Fibroblast of the aortic adventitia (primary cell): ENCODE results near the gene IZUMO2. TPM values are rescaled to one million over a fixed set of nuclear protein-coding genes. Genes with fewer than 3 reads are reported as not detected.

Experiments used
- DNase-seq: peaks from one replicate; pipeline ENCODE4 v3.0.0-alpha.2; 2010; ENCODE audit warnings: low read depth
- H3K4me3 ChIP-seq: 2 replicates; pipeline ENCODE4 v1.5.1; 2011; ENCODE audit warnings: low read depth, mild to moderate bottlenecking, control low read depth, low read length, moderate library complexity
- total RNA-seq: library from RNA; depleted of rRNA; stranded (reverse); fragments of >200 nt; gene quantifications from 2 replicates; pipeline ENCODE4 v1.2.3, GENCODE V29; 2012; ENCODE audit warnings: low replicate concordance
- TF ChIP-seq, protein P1 (sequence below): IDR thresholded peaks from 2 replicates; pipeline ENCODE4 v1.5.1; 2011; ENCODE audit warnings: mild to moderate bottlenecking, low read length, control low read depth, inconsistent platforms; ENCODE audit not compliant: insufficient read depth

IZUMO2 gene
- total RNA-seq, 1 donor = not detected

DNA sequence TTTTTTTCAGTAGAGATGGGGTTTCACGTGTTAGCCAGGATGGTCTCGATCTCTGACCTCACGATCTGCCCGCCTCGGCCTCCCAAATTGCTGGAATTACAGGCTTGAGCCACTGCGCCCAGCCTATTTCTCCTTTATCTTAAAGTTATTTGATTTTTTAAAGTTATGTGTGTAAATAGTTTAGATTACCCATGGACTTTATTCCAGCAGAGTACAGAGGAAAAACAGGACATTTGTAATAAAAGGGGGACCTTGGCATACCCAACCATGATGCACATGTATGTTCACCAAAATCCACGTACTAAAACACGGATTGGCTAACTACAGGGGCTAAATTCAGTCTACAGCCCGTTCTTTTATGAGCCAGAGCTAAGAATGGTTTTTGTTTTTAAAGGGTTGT lies 13.7 kb upstream of the IZUMO2 start:
- DNase-seq = no peak
- no peak overlapping the region for H3K4me3 ChIP-seq
- TF ChIP-seq, protein P1, sequence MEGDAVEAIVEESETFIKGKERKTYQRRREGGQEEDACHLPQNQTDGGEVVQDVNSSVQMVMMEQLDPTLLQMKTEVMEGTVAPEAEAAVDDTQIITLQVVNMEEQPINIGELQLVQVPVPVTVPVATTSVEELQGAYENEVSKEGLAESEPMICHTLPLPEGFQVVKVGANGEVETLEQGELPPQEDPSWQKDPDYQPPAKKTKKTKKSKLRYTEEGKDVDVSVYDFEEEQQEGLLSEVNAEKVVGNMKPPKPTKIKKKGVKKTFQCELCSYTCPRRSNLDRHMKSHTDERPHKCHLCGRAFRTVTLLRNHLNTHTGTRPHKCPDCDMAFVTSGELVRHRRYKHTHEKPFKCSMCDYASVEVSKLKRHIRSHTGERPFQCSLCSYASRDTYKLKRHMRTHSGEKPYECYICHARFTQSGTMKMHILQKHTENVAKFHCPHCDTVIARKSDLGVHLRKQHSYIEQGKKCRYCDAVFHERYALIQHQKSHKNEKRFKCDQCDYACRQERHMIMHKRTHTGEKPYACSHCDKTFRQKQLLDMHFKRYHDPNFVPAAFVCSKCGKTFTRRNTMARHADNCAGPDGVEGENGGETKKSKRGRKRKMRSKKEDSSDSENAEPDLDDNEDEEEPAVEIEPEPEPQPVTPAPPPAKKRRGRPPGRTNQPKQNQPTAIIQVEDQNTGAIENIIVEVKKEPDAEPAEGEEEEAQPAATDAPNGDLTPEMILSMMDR = no peak

DNA sequence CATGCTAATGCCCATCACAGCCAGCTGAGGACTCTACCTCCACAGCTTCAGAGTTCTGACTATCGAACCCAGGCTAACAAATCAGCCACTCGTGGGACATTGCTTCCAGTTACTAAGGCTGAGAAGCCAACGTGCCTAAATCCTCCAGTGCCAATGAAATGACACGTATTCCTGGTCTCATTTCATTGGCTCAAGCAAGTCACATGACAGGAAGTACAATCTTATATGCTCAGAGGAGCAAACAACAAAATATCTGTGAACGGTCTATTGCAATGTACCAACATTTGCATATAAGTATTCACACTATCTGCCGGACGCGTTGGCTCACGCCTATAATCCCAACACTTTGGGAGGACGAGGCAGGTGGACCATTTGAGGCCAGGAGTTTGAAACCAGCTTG lies 12.8 kb upstream of the IZUMO2 start:
- no peak overlapping the region for H3K4me3 ChIP-seq
- no peak for DNase-seq
- TF ChIP-seq, protein P1 = no peak

DNA sequence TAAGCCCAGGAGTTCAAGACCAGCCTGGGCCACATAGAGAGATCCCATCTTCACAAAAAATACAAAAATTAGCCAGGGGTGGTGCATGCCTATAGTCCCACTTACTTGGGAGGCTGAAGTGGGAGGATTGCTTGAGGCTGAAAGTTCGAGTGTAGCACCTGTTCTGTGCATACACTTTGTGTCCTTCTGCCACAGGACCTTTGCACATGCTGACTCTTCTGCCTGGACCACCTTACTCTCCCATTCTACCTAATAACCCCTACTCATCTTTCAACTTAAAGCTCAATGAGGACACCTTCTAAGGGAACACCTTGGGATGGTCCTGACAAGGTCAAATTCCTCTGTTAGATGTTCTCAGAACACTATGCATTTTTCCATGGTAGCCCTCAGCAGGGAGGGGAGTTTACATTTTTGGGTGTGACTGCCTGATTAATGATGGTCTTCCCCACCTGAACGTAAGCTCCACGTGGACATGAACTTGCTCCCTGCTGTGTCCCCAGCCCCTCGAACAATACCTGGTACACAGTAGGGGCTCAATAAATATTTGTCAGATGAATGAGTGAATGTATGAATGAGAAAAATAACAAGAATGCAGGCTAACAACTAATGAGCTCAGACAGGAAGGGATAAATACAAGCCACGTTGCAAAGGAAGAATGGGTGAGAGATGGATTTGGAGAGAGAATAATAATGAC lies 11.2 kb upstream of the IZUMO2 start:
- TF ChIP-seq, protein P1 = no peak
- no peak overlapping the region for H3K4me3 ChIP-seq
- no peak for DNase-seq

DNA sequence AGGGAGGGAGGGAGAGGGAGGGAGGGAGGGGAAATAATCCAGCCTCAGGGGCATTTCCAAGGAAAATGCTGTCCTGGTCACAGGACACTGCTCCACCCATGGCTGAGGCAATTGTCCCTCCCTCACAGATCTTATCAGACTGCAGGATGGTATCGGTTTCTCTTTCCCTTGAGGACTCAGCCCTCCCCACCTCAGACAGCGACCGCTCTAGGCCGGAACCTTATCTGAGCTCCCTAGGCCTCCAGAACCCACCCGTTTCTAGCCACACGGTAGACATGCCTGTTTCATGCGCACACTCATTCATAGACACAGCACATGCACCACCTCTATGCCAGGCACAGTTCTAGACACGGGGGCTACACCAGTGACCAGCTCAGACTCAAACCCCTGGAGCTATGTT lies 10.0 kb upstream of the IZUMO2 start:
- no peak overlapping the region for H3K4me3 ChIP-seq
- no peak for DNase-seq
- TF ChIP-seq, protein P1 = no peak

DNA sequence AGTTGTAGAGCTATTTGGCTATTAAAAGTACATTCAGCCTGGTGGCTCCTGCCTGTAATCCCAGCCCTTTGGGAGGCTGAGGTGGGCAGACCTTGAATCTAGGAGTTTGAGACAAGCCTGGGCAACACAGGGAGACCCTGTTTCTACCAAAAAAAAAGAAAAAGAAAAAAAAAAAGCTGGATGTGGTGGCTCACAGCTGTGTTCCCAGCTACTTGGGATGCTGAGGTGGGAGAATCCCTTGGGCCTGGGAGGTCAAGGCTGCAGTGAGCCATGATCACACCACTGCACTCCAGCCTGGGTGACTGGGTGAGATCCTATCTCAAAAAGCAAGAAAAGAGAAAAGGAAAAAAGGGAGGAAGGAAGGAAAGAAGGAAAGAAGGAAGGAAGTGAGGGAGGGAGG lies 9.6 kb upstream of the IZUMO2 start:
- no peak for DNase-seq
- no peak overlapping the region for H3K4me3 ChIP-seq
- TF ChIP-seq, protein P1 = no peak

DNA sequence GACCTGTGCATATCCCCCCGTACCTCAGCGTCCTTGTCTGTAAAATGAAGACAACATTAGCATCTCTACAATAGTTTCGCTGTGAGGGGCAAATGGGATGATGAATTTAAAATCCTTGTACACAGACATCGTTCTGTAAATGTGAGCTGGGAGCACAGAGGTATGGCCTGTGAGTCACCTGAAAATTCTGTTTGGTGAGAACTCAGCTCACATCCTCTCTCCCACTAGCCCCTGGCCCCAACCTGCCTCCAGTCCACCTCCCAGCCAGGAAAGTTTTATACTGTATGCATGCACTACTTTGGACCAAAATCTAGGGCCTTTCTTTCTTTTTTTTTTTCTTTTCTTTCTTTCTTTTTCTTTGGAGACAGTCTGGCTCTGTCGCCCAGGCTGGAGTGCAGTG lies 8.7 kb upstream of the IZUMO2 start:
- TF ChIP-seq, protein P1 = no peak
- H3K4me3 ChIP-seq = no peak overlapping the region
- DNase-seq = no peak

DNA sequence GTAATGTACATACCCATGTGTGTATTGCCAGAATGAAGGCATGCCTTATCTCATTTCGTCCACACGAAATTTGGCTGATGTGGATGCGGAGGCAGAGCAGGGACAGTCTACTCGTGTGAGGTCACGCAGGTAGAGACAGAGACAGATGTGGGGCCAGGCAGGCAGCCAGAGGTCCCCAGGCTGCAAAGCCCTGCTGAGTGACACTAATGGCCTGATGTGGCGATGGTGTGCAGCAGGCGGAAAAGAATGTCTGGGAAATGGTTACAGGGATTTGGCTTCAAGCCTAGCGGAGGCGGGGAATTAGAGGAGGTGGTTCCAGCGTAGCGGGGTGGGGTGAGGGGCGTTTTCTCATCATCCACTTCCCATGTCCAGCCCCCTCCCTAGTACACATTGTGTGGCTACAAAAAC lies 4.2 kb upstream of the IZUMO2 start:
- no peak overlapping the region for H3K4me3 ChIP-seq
- TF ChIP-seq, protein P1 = no peak
- DNase-seq = no peak
